Dendritic cell treated with granulocyte-macrophage colony-stimulating factor and Interleukin-4, amounts not matched to agents 40 ng/mL and 50 ng/mL, for 4 days (primary cell): ENCODE results near the gene PLD3.

Experiments used
- H3K27ac Mint-ChIP-seq: one replicate; pipeline ENCODE4 v1.8.0; 2022; ENCODE audit warnings: mild to moderate bottlenecking, mixed read lengths
- H3K27me3 Mint-ChIP-seq: one replicate; pipeline ENCODE4 v1.8.0; 2022; ENCODE audit warnings: mild to moderate bottlenecking, mixed read lengths
- H3K36me3 Mint-ChIP-seq: one replicate; pipeline ENCODE4 v1.8.0; 2022; ENCODE audit warnings: low read depth, mixed read lengths
- H3K4me1 Mint-ChIP-seq: one replicate; pipeline ENCODE4 v1.8.0; 2022; ENCODE audit warnings: low read depth, mixed read lengths
- H3K4me3 Mint-ChIP-seq: one replicate; pipeline ENCODE4 v1.8.0; 2022; ENCODE audit warnings: mild to moderate bottlenecking, moderate library complexity, mixed read lengths
- H3K9me3 Mint-ChIP-seq: one replicate; pipeline ENCODE4 v1.8.0; 2022; ENCODE audit warnings: mixed read lengths
- intact Hi-C: fragments of 100-400 bp; cut with micrococcal nuclease; formaldehyde crosslinking; loops from one replicate; pipeline ENCODE4 v1.15.0; 2022

PLD3 gene

GRCh38 chr19:40421993-40422747, 73.7 kb downstream of the PLD3 start:
- no peaks in the 10 kb centered on the region for H3K27me3 Mint-ChIP-seq
- H3K9me3 Mint-ChIP-seq = no peaks in the 10 kb centered on the region
- peak overlapping the region; percentile 88 for H3K27ac Mint-ChIP-seq
- no peak overlapping the region for H3K4me3 Mint-ChIP-seq
- peaks cover 44% of the 10 kb centered on the region for H3K36me3 Mint-ChIP-seq
- peaks cover 42% of the 10 kb centered on the region for H3K4me1 Mint-ChIP-seq
- intact Hi-C loops = loop anchor here (5.0 kb wide), 1 partner anchor 40 kb away; no protein-coding TSS in a partner anchor

- Mint-ChIP-seq H3K9me3 (no peaks in the 10 kb centered on the region), H3K4me3 (no peak overlapping the region), H3K4me1 (peaks cover 34% of the 10 kb centered on the region), H3K27me3 (no peaks in the 10 kb centered on the region), H3K36me3 (peaks cover 44% of the 10 kb centered on the region), H3K27ac (peak overlapping the region; percentile 88)
- intact Hi-C loops = loop anchor here (5.0 kb wide), 1 partner anchor 39 kb away; no protein-coding TSS in a partner anchor
Measured at GRCh38 chr19:40422748-40423566, 74.5 kb downstream of the PLD3 start.

GRCh38 chr19:40423938-40424337, 75.4 kb downstream of the PLD3 start:
- no peaks in the 10 kb centered on the region for H3K27me3 Mint-ChIP-seq
- peaks cover 44% of the 10 kb centered on the region for H3K36me3 Mint-ChIP-seq
- H3K9me3 Mint-ChIP-seq = no peaks in the 10 kb centered on the region
- H3K27ac Mint-ChIP-seq = peak overlapping the region; percentile 88
- H3K4me3 Mint-ChIP-seq = peak overlapping the region; percentile 51
- intact Hi-C loops = loop anchor here (5.0 kb wide), 1 partner anchor 38 kb away; no protein-coding TSS in a partner anchor
- peaks cover 29% of the 10 kb centered on the region for H3K4me1 Mint-ChIP-seq

- no peaks in the 10 kb centered on the region for H3K27me3 Mint-ChIP-seq
- intact Hi-C loops = loop anchor here (1.0 to 5.0 kb wide), 2 partner anchors 18 to 37 kb away; no protein-coding TSS in a partner anchor
- peaks cover 26% of the 10 kb centered on the region for H3K4me1 Mint-ChIP-seq
- H3K9me3 Mint-ChIP-seq = no peaks in the 10 kb centered on the region
- H3K36me3 Mint-ChIP-seq = peaks cover 44% of the 10 kb centered on the region
- peak overlapping the region; percentile 88 for H3K4me3 Mint-ChIP-seq
- H3K27ac Mint-ChIP-seq = peak overlapping the region; percentile 88
Measured at GRCh38 chr19:40424637-40425449, 76.3 kb downstream of the PLD3 start.

GRCh38 chr19:40425450-40426287, 77.2 kb downstream of the PLD3 start, which contains the start of gene SERTAD1:
TSS of gene SERTAD1 (minus strand) at chr19:40425992. CDS start at chr19:40423546, 2,446 bp downstream.
- H3K4me3 Mint-ChIP-seq = peak within 1 kb of the TSS; percentile 88
- no peaks in the 10 kb centered on the region for H3K27me3 Mint-ChIP-seq
- H3K4me1 Mint-ChIP-seq = peaks cover 24% of the 10 kb centered on the region
- H3K27ac Mint-ChIP-seq = peak within 1 kb of the TSS; percentile 88
- no peaks in the 10 kb centered on the region for H3K9me3 Mint-ChIP-seq
- H3K36me3 Mint-ChIP-seq = peaks cover 44% of the 10 kb centered on the region
- intact Hi-C loops = loop anchor here (1.0 kb wide), 2 partner anchors 9 to 18 kb away; no protein-coding TSS in a partner anchor
